HL-60/S4 treated with phorbol 12-myristate 13-acetate at 8.2 ng/mL for 4 days and 3 days (cell line): ENCODE measurements around the gene SCN8A.

Experiments used
- in situ Hi-C: fragments of 300-500 bp; cut with MboI; formaldehyde crosslinking; loops from 2 replicates; pipeline ENCODE4 v1.15.0; 2022; ENCODE audit warnings: low sequenced_read_pairs

SCN8A gene

GRCh38 chr12:51847643-51848325 lies 256.8 kb downstream of the SCN8A start:
- in situ Hi-C loops: no loop called here

GRCh38 chr12:51848326-51848727 lies 257.3 kb downstream of the SCN8A start, which contains the start of gene FIGNL2:
FIGNL2 (minus strand) TSS chr12:51848718; CDS start chr12:51822413, 26,305 bp downstream.
- in situ Hi-C loops: no loop called here

GRCh38 chr12:51848841-51849735 lies 258.1 kb downstream of the SCN8A start:
- in situ Hi-C loops: no loop called here

- in situ Hi-C loops: loop anchor here (25.0 kb wide), 1 partner anchor 413 kb away; no protein-coding TSS in a partner anchor
Observed at GRCh38 chr12:51850081-51850964, 259.3 kb downstream of the SCN8A start.

GRCh38 chr12:51850965-51851299 lies 259.9 kb downstream of the SCN8A start:
- in situ Hi-C loops: loop anchor here (25.0 kb wide), 1 partner anchor 414 kb away; no protein-coding TSS in a partner anchor

- in situ Hi-C loops: loop anchor here (25.0 kb wide), 1 partner anchor 414 kb away; no protein-coding TSS in a partner anchor
Observed at GRCh38 chr12:51851413-51852124, 260.5 kb downstream of the SCN8A start.

GRCh38 chr12:51852404-51853137 lies 261.5 kb downstream of the SCN8A start:
- in situ Hi-C loops: loop anchor here (25.0 kb wide), 1 partner anchor 415 kb away; no protein-coding TSS in a partner anchor

GRCh38 chr12:51855586-51856428 lies 264.8 kb downstream of the SCN8A start:
- in situ Hi-C loops: loop anchor here (25.0 kb wide), 1 partner anchor 419 kb away; no protein-coding TSS in a partner anchor

GRCh38 chr12:51860986-51861385 lies 270.0 kb downstream of the SCN8A start:
- in situ Hi-C loops: loop anchor here (25.0 kb wide), 1 partner anchor 424 kb away; no protein-coding TSS in a partner anchor
